Activated T-helper 1 cell treated with anti-CD3 and anti-CD28 coated beads, Interleukin-12 subunit alpha, Interleukin-12 subunit beta, Interleukin-2, Interleukin-4 antibody, amounts not matched to agents 30 ng/mL and 10 ng/mL and 1 ng/mL, durations not matched to agents 14 hours and 24 hours and 36 hours (primary cell): ENCODE results near the gene SEMA3G. TPM values are rescaled to one million over a fixed set of nuclear protein-coding genes. Genes with fewer than 3 reads are reported as not detected.

Experiments
- DNase-seq: peaks from one replicate; pipeline ENCODE4 v3.0.0; 2021; ENCODE audit warnings: low spot score
- H3K27ac Mint-ChIP-seq: one replicate; pipeline ENCODE4 v1.8.0; 2021; ENCODE audit warnings: mild to moderate bottlenecking, mixed read lengths
- H3K27me3 Mint-ChIP-seq: one replicate; pipeline ENCODE4 v1.8.0; 2022; ENCODE audit warnings: mild to moderate bottlenecking, moderate library complexity, mixed read lengths; ENCODE audit not compliant: insufficient read depth
- H3K36me3 Mint-ChIP-seq: one replicate; pipeline ENCODE4 v1.8.0; 2021; ENCODE audit warnings: low read depth, mixed read lengths
- H3K4me1 Mint-ChIP-seq: one replicate; pipeline ENCODE4 v1.8.0; 2021; ENCODE audit warnings: low read depth, mixed read lengths
- H3K4me3 Mint-ChIP-seq: one replicate; pipeline ENCODE4 v1.8.0; 2021; ENCODE audit warnings: mild to moderate bottlenecking, moderate library complexity, mixed read lengths
- H3K9me3 Mint-ChIP-seq: one replicate; pipeline ENCODE4 v1.8.0; 2021; ENCODE audit warnings: mixed read lengths
- intact Hi-C: fragments of 100-400 bp; cut with micrococcal nuclease; formaldehyde crosslinking; loops from one replicate; pipeline ENCODE4 v1.15.1; 2024
- total RNA-seq: library from RNA; stranded (reverse); gene quantifications from 2 replicates; pipeline ENCODE4 v1.2.3, GENCODE V29; 2022

The SEMA3G gene
- total RNA-seq, 1 donor from 2014 or later: 0.13 TPM

- intact Hi-C loops: no loop called here
- Mint-ChIP-seq H3K4me1 (no peaks in the 10 kb centered on the region), H3K9me3 (no peaks in the 10 kb centered on the region), H3K27me3 (peaks cover 4% of the 10 kb centered on the region), H3K36me3 (no peaks in the 10 kb centered on the region), H3K27ac (no peak overlapping the region), H3K4me3 (no peak overlapping the region)
- no peak for DNase-seq
Measured at GRCh38 chr3:52438104-52438376, 6.9 kb downstream of the SEMA3G start.

GRCh38 chr3:52437326-52438103 is 7.4 kb downstream of the SEMA3G start:
- DNase-seq: no peak
- Mint-ChIP-seq H3K27me3 (peaks cover 4% of the 10 kb centered on the region), H3K9me3 (no peaks in the 10 kb centered on the region), H3K36me3 (no peaks in the 10 kb centered on the region), H3K4me3 (no peak overlapping the region), H3K27ac (peak overlapping the region; percentile 52), H3K4me1 (no peaks in the 10 kb centered on the region)
- intact Hi-C loops: no loop called here

- intact Hi-C loops: no loop called here
- Mint-ChIP-seq H3K27me3 (peaks cover 4% of the 10 kb centered on the region), H3K27ac (no peak overlapping the region)
Measured at GRCh38 chr3:52436500-52437149, 8.3 kb downstream of the SEMA3G start.

GRCh38 chr3:52435246-52436101 is 9.4 kb downstream of the SEMA3G start:
- no peak for DNase-seq
- Mint-ChIP-seq H3K4me1 (no peaks in the 10 kb centered on the region), H3K9me3 (no peaks in the 10 kb centered on the region), H3K27ac (no peak overlapping the region), H3K4me3 (no peak overlapping the region), H3K27me3 (peaks cover 4% of the 10 kb centered on the region), H3K36me3 (no peaks in the 10 kb centered on the region)
- intact Hi-C loops: no loop called here

More at GRCh38 chr3:52436500-52437149, 8.3 kb downstream of the SEMA3G start:
- H3K36me3 Mint-ChIP-seq: no peaks in the 10 kb centered on the region
- DNase-seq: no peak
- H3K4me3 Mint-ChIP-seq: no peak overlapping the region
- H3K4me1 Mint-ChIP-seq: no peaks in the 10 kb centered on the region
- H3K9me3 Mint-ChIP-seq: no peaks in the 10 kb centered on the region

- intact Hi-C loops: no loop called here
- H3K27ac Mint-ChIP-seq: no peak overlapping the region
- peaks cover 4% of the 10 kb centered on the region for H3K27me3 Mint-ChIP-seq
- H3K4me3 Mint-ChIP-seq: no peak overlapping the region
- H3K4me1 Mint-ChIP-seq: no peaks in the 10 kb centered on the region
- no peaks in the 10 kb centered on the region for H3K36me3 Mint-ChIP-seq
- H3K9me3 Mint-ChIP-seq: no peaks in the 10 kb centered on the region
- DNase-seq: no peak
Measured at GRCh38 chr3:52434491-52435115, 10.3 kb downstream of the SEMA3G start.

GRCh38 chr3:52433996-52434479 is 10.9 kb downstream of the SEMA3G start:
- no peak overlapping the region for H3K4me3 Mint-ChIP-seq

GRCh38 chr3:52433328-52433995 is 11.4 kb downstream of the SEMA3G start:
- H3K4me3 Mint-ChIP-seq: no peak overlapping the region
- peaks cover 5% of the 10 kb centered on the region for H3K27me3 Mint-ChIP-seq
- no peaks in the 10 kb centered on the region for H3K9me3 Mint-ChIP-seq
- no peaks in the 10 kb centered on the region for H3K4me1 Mint-ChIP-seq
- intact Hi-C loops: no loop called here
- no peak for DNase-seq
- no peaks in the 10 kb centered on the region for H3K36me3 Mint-ChIP-seq
- H3K27ac Mint-ChIP-seq: no peak overlapping the region

More at GRCh38 chr3:52433996-52434479, 10.9 kb downstream of the SEMA3G start:
- Mint-ChIP-seq H3K27me3 (peaks cover 4% of the 10 kb centered on the region), H3K36me3 (no peaks in the 10 kb centered on the region), H3K4me1 (no peaks in the 10 kb centered on the region), H3K27ac (no peak overlapping the region), H3K9me3 (no peaks in the 10 kb centered on the region)
- intact Hi-C loops: no loop called here
- DNase-seq: no peak

- H3K4me3 Mint-ChIP-seq: no peak overlapping the region
- intact Hi-C loops: no loop called here
- DNase-seq: no peak
- H3K27me3 Mint-ChIP-seq: peaks cover 9% of the 10 kb centered on the region
- H3K9me3 Mint-ChIP-seq: no peaks in the 10 kb centered on the region
- no peak overlapping the region for H3K27ac Mint-ChIP-seq
- H3K4me1 Mint-ChIP-seq: no peaks in the 10 kb centered on the region
- no peaks in the 10 kb centered on the region for H3K36me3 Mint-ChIP-seq
Measured at GRCh38 chr3:52432691-52433141, 12.2 kb downstream of the SEMA3G start.

GRCh38 chr3:52432225-52432624 is 12.7 kb downstream of the SEMA3G start:
- DNase-seq: no peak
- Mint-ChIP-seq H3K4me1 (no peaks in the 10 kb centered on the region), H3K27me3 (peaks cover 8% of the 10 kb centered on the region), H3K27ac (no peak overlapping the region), H3K36me3 (no peaks in the 10 kb centered on the region), H3K4me3 (no peak overlapping the region), H3K9me3 (no peaks in the 10 kb centered on the region)
- intact Hi-C loops: no loop called here

- Mint-ChIP-seq H3K36me3 (no peaks in the 10 kb centered on the region), H3K9me3 (no peaks in the 10 kb centered on the region), H3K4me1 (no peaks in the 10 kb centered on the region), H3K27ac (no peak overlapping the region), H3K4me3 (no peak overlapping the region), H3K27me3 (peaks cover 9% of the 10 kb centered on the region)
- intact Hi-C loops: no loop called here
- no peak for DNase-seq
Measured at GRCh38 chr3:52431459-52432223, 13.3 kb downstream of the SEMA3G start.

GRCh38 chr3:52430416-52430810 is 14.5 kb downstream of the SEMA3G start:
- H3K27me3 Mint-ChIP-seq: peaks cover 14% of the 10 kb centered on the region
- no peaks in the 10 kb centered on the region for H3K4me1 Mint-ChIP-seq
- DNase-seq: no peak
- no peak overlapping the region for H3K4me3 Mint-ChIP-seq
- H3K27ac Mint-ChIP-seq: no peak overlapping the region
- H3K36me3 Mint-ChIP-seq: no peaks in the 10 kb centered on the region
- no peaks in the 10 kb centered on the region for H3K9me3 Mint-ChIP-seq
- intact Hi-C loops: no loop called here
